ENCODE data around the gene ADAMTS17.

Gene ADAMTS17

GRCh38 chr15:100097342-100098127 is 244.2 kb downstream of the ADAMTS17 start:
- TF ChIP-seq, protein P1, sequence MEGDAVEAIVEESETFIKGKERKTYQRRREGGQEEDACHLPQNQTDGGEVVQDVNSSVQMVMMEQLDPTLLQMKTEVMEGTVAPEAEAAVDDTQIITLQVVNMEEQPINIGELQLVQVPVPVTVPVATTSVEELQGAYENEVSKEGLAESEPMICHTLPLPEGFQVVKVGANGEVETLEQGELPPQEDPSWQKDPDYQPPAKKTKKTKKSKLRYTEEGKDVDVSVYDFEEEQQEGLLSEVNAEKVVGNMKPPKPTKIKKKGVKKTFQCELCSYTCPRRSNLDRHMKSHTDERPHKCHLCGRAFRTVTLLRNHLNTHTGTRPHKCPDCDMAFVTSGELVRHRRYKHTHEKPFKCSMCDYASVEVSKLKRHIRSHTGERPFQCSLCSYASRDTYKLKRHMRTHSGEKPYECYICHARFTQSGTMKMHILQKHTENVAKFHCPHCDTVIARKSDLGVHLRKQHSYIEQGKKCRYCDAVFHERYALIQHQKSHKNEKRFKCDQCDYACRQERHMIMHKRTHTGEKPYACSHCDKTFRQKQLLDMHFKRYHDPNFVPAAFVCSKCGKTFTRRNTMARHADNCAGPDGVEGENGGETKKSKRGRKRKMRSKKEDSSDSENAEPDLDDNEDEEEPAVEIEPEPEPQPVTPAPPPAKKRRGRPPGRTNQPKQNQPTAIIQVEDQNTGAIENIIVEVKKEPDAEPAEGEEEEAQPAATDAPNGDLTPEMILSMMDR (conservative IDR thresholded peaks at IDR 0.05; ENCODE audit: control insufficient read depth, insufficient read depth, low read depth, low read length), result no peak
- H3K4me3 ChIP-seq (ENCODE audit: control insufficient read depth, low read depth, low read length), result no peak overlapping the region
- DNase-seq (ENCODE audit: low read depth), result no peak

- TF ChIP-seq, protein P1 (conservative IDR thresholded peaks at IDR 0.05; ENCODE audit: control insufficient read depth, insufficient read depth, low read depth, low read length), result no peak
- H3K4me3 ChIP-seq (ENCODE audit: control insufficient read depth, low read depth, low read length), result no peak overlapping the region
- DNase-seq (ENCODE audit: low read depth), result no peak
These were observed 245.1 kb downstream of the ADAMTS17 start for GRCh38 chr15:100096700-100097099.

GRCh38 chr15:100096248-100096600 is 245.6 kb downstream of the ADAMTS17 start:
- DNase-seq (ENCODE audit: low read depth), result no peak
- TF ChIP-seq, protein P1 (conservative IDR thresholded peaks at IDR 0.05; ENCODE audit: control insufficient read depth, insufficient read depth, low read depth, low read length), result no peak
- no peak overlapping the region for H3K4me3 ChIP-seq (ENCODE audit: control insufficient read depth, low read depth, low read length)

- TF ChIP-seq, protein P1 (conservative IDR thresholded peaks at IDR 0.05; ENCODE audit: control insufficient read depth, insufficient read depth, low read depth, low read length), result no peak
- H3K4me3 ChIP-seq (ENCODE audit: control insufficient read depth, low read depth, low read length), result no peak overlapping the region
- DNase-seq (ENCODE audit: low read depth), result no peak
These were observed 246.1 kb downstream of the ADAMTS17 start for GRCh38 chr15:100095541-100096247.

GRCh38 chr15:100094127-100094510 is 247.7 kb downstream of the ADAMTS17 start:
- no peak overlapping the region for H3K4me3 ChIP-seq (ENCODE audit: control insufficient read depth, low read depth, low read length)
- no peak for DNase-seq (ENCODE audit: low read depth)
- TF ChIP-seq, protein P1 (conservative IDR thresholded peaks at IDR 0.05; ENCODE audit: control insufficient read depth, insufficient read depth, low read depth, low read length), result no peak

GRCh38 chr15:100093211-100094126 is 248.3 kb downstream of the ADAMTS17 start:
- no peak for DNase-seq (ENCODE audit: low read depth)
- TF ChIP-seq, protein P1 (conservative IDR thresholded peaks at IDR 0.05; ENCODE audit: control insufficient read depth, insufficient read depth, low read depth, low read length), result no peak
- no peak overlapping the region for H3K4me3 ChIP-seq (ENCODE audit: control insufficient read depth, low read depth, low read length)

All from fibroblast of mammary gland (primary cell).